GM12891 (cell line): ENCODE measurements around the gene NDUFB10.

Source experiments
- PAX5 ChIP-seq: IDR thresholded peaks from 2 replicates; pipeline ENCODE4 v1.6.1; 2011; ENCODE audit warnings: low read length, moderate library complexity, mild to moderate bottlenecking; ENCODE audit not compliant: insufficient read depth, severe bottlenecking
- POLR2A ChIP-seq: IDR thresholded peaks from 2 replicates; pipeline ENCODE4 v1.6.1; 2011; ENCODE audit warnings: low read depth, low read length, control low read depth
- POLR2AphosphoS5 ChIP-seq: IDR thresholded peaks from 2 replicates; pipeline ENCODE4 v1.6.1; 2011; ENCODE audit warnings: low read depth, low read length, control low read depth
- SPI1 ChIP-seq: IDR thresholded peaks from 2 replicates; pipeline ENCODE4 v1.6.1; 2011; ENCODE audit warnings: low read depth, low read length, control low read depth
- TAF1 ChIP-seq: IDR thresholded peaks from 2 replicates; pipeline ENCODE4 v1.6.1; 2011; ENCODE audit warnings: low read depth, low read length, control low read depth

GRCh38 chr16:1911467-1912214 is 47.7 kb upstream of the NDUFB10 start:
- no peak for TF ChIP-seq SPI1
- TF ChIP-seq PAX5, result no peak
- TF ChIP-seq POLR2A, result no peak
- no peak for TF ChIP-seq TAF1
- TF ChIP-seq POLR2AphosphoS5, result no peak
